IMR-90 (cell line): ENCODE measurements around the gene RXFP3. TPM values are rescaled to one million over a fixed set of nuclear protein-coding genes. Genes with fewer than 3 reads are reported as not detected.

Experiments
- ATAC-seq: fragments of 200-7000 bp; cut with Tn5 transposase; 2 replicates; pipeline ENCODE4 v1.9.1; 2020; ENCODE audit warnings: low read depth, mild to moderate bottlenecking, moderate library complexity
- BruUV-seq: library from RNA; stranded (reverse); fragments of 400-500 nt; replicated peaks from 2 replicates; lab custom pipeline; 2021; lab: Mats Ljungman, UMichigan
- CTCF ChIA-PET: fragments of 300-600 bp; formaldehyde crosslinking; extraction: SDS; loops from one replicate; lab custom pipeline; 2021; ENCODE audit warnings: antibody characterized with exemption; lab: Yijun Ruan, JAX
- POLR2A ChIA-PET: fragments of 300-600 bp; sonication (Branson Sonifier 250); formaldehyde crosslinking; loops from one replicate; lab custom pipeline; 2022; ENCODE audit warnings: antibody characterized with exemption; ENCODE audit not compliant: unreplicated experiment; lab: Charles Lee
- DNase-seq: peaks from one replicate; pipeline ENCODE4 v3.0.0; 2013
- H2AFZ ChIP-seq: replicated peaks from 2 replicates; pipeline ENCODE3; 2013; ENCODE audit warnings: low read length, mild to moderate bottlenecking; ENCODE audit not compliant: poor library complexity
- H2AK5ac ChIP-seq: 2 replicates; pipeline ENCODE4 v1.6.1; 2013; ENCODE audit warnings: low read depth, low read length, inconsistent platforms
- H2AK9ac ChIP-seq: replicated peaks from 2 replicates; pipeline ENCODE3; 2013; ENCODE audit warnings: mild to moderate bottlenecking, low read depth, low read length, moderate library complexity; ENCODE audit not compliant: poor library complexity
- H2BK120ac ChIP-seq: 2 replicates; pipeline ENCODE4 v1.6.1; 2013; ENCODE audit warnings: low read depth, low read length, inconsistent platforms
- H2BK15ac ChIP-seq: 3 replicates; pipeline ENCODE4 v1.6.1; 2013; ENCODE audit warnings: low read depth, low read length, inconsistent platforms
- H2BK20ac ChIP-seq: 2 replicates; pipeline ENCODE4 v1.6.1; 2013; ENCODE audit warnings: low read depth, mild to moderate bottlenecking, inconsistent platforms, low read length, moderate library complexity
- H2BK5ac ChIP-seq: 2 replicates; pipeline ENCODE4 v1.6.1; 2013; ENCODE audit warnings: mild to moderate bottlenecking, low read depth, low read length, inconsistent platforms; ENCODE audit not compliant: poor library complexity, severe bottlenecking
- H3K14ac ChIP-seq: replicated peaks from 2 replicates; pipeline ENCODE4 v1.6.1; 2013; ENCODE audit warnings: low read depth, low read length, inconsistent platforms
- H3K18ac ChIP-seq: 2 replicates; pipeline ENCODE4 v1.6.1; 2013; ENCODE audit warnings: low read depth, low read length, control low read depth
- H3K23ac ChIP-seq: 2 replicates; pipeline ENCODE4 v1.6.1; 2013; ENCODE audit warnings: low read depth, low read length, inconsistent platforms
- H3K27ac ChIP-seq: 2 replicates; pipeline ENCODE4 v1.5.1; 2013; ENCODE audit warnings: mild to moderate bottlenecking, control low read depth, low read length; ENCODE audit not compliant: insufficient read depth
- H3K27me3 ChIP-seq: 2 replicates; pipeline ENCODE4 v1.6.1; 2013; ENCODE audit warnings: low read length; ENCODE audit not compliant: control insufficient read depth, insufficient read depth
- H3K36me3 ChIP-seq: 2 replicates; pipeline ENCODE4 v1.6.1; 2013; ENCODE audit warnings: low read length, mixed read lengths; ENCODE audit not compliant: control insufficient read depth, insufficient read depth
- H3K4ac ChIP-seq: 2 replicates; pipeline ENCODE4 v1.6.1; 2013; ENCODE audit warnings: low read depth, low read length, inconsistent platforms
- H3K4me1 ChIP-seq: 2 replicates; pipeline ENCODE4 v1.6.1; 2013; ENCODE audit warnings: low read length, mixed read lengths; ENCODE audit not compliant: control insufficient read depth, insufficient read depth
- H3K4me2 ChIP-seq: 2 replicates; pipeline ENCODE4 v1.6.1; 2013; ENCODE audit warnings: low read depth, mild to moderate bottlenecking, control low read depth, low read length, moderate library complexity
- H3K4me3 ChIP-seq: 2 replicates; pipeline ENCODE4 v1.5.1; 2013; ENCODE audit warnings: low read depth, mild to moderate bottlenecking, control low read depth, low read length, moderate library complexity; ENCODE audit not compliant: insufficient read depth
- H3K56ac ChIP-seq: 2 replicates; pipeline ENCODE4 v1.6.1; 2013; ENCODE audit warnings: low read length, inconsistent platforms; ENCODE audit not compliant: insufficient read depth; ENCODE audit errors: extremely low read depth
- H3K79me1 ChIP-seq, 2 experiments: 2 replicates each; pipeline ENCODE4 v1.6.1; 2013; ENCODE audit warnings: low read length in 2 of 2, inconsistent platforms in 1 of 2, low read depth in 1 of 2
- H3K9ac ChIP-seq: 2 replicates; pipeline ENCODE4 v1.6.1; 2013; ENCODE audit warnings: low read depth, low read length, control low read depth
- H3K9me1 ChIP-seq: 2 replicates; pipeline ENCODE4 v1.6.1; 2013; ENCODE audit warnings: low read length, inconsistent platforms; ENCODE audit not compliant: insufficient read depth
- H3K9me3 ChIP-seq: 2 replicates; pipeline ENCODE4 v1.6.1; 2013; ENCODE audit warnings: low read length; ENCODE audit not compliant: control insufficient read depth, insufficient read depth
- H4K20me1 ChIP-seq: 2 replicates; pipeline ENCODE4 v1.6.1; 2013; ENCODE audit warnings: low read length, inconsistent platforms; ENCODE audit not compliant: insufficient read depth
- H4K5ac ChIP-seq: 2 replicates; pipeline ENCODE4 v1.6.1; 2013; ENCODE audit warnings: mild to moderate bottlenecking, low read depth, low read length, control low read depth
- H4K8ac ChIP-seq, 2 experiments: 2 replicates each; pipeline ENCODE4 v1.6.1; 2013; ENCODE audit warnings: low read depth in 2 of 2, low read length in 2 of 2, control low read depth in 1 of 2, inconsistent platforms in 1 of 2
- H4K91ac ChIP-seq: 2 replicates; pipeline ENCODE4 v1.6.1; 2013; ENCODE audit warnings: low read depth, low read length, inconsistent platforms; ENCODE audit not compliant: insufficient read depth
- MAFK ChIP-seq: IDR thresholded peaks from 2 replicates; pipeline ENCODE4 v1.6.1; 2012; ENCODE audit warnings: low read depth, low read length, improper control_type of control experiment
- MXI1 ChIP-seq: IDR thresholded peaks from 2 replicates; pipeline ENCODE4 v1.6.1; 2012; ENCODE audit warnings: low read depth, mild to moderate bottlenecking, low read length, moderate library complexity, borderline replicate concordance
- RCOR1 ChIP-seq: IDR thresholded peaks from 2 replicates; pipeline ENCODE4 v1.6.1; 2012; ENCODE audit warnings: mild to moderate bottlenecking, low read length, improper control_type of control experiment; ENCODE audit not compliant: insufficient replicate concordance
- USF2 ChIP-seq: fragments of 150-350 bp; IDR thresholded peaks from 2 replicates; pipeline ENCODE4 v1.6.1; 2017; ENCODE audit warnings: mild to moderate bottlenecking, antibody characterized with exemption, low read length, low read depth
- WGBS, 2 experiments: methylation state at CpG; one replicate each; pipeline versions ENCODE4 v1.1.5 to v1.1.7; 2013; ENCODE audit warnings: missing lambda C conversion rate in 2 of 2; ENCODE audit not compliant: insufficient read length in 1 of 2; ENCODE audit errors: extremely low coverage in 2 of 2; 5-methylcytosine and 5-hydroxymethylcytosine counted together
- dilution Hi-C: fragments of 300-500 bp; cut with HindIII; formaldehyde crosslinking; loops from one replicate; pipeline ENCODE4 v1.14.3; 2018; ENCODE audit warnings: low sequenced_read_pairs; ENCODE audit not compliant: unreplicated experiment
- in situ Hi-C: fragments of 300-500 bp; cut with MboI; formaldehyde crosslinking; loops from 3 replicates; pipeline ENCODE4 v1.14.3; 2019; ENCODE audit warnings: low sequenced_read_pairs, inconsistent platforms, mixed read lengths
- intact Hi-C: fragments of 100-400 bp; cut with micrococcal nuclease; formaldehyde crosslinking; loops from 2 replicates; pipeline ENCODE4 v1.10.0; 2022
- polyA plus RNA-seq, 3 experiments: library from polyadenylated mRNA; depleted of rRNA; stranded (reverse); fragments of >200 nt; gene quantifications; 2 replicates each; pipeline ENCODE4 v1.2.3, GENCODE V29; 2012; ENCODE audit warnings: low replicate concordance in 1 of 3
- total RNA-seq: library from RNA; depleted of rRNA; stranded (reverse); fragments of >200 nt; gene quantifications from 2 replicates; pipeline ENCODE4 v1.2.3, GENCODE V29; 2012
- TF ChIP-seq, protein P1 (sequence below): fragments of 150-350 bp; IDR thresholded peaks from 2 replicates; pipeline ENCODE4 v1.6.1; 2016; ENCODE audit warnings: low read depth, mild to moderate bottlenecking, low read length, moderate library complexity, borderline replicate concordance

RXFP3 gene
- total and polyA plus RNA-seq, 2 of the 4 experiments (the other 2 are of a cell fraction) = not detected

GRCh38 chr5:33927685-33928084 is 8.5 kb upstream of the RXFP3 start:
- ChIA-PET CTCF (no interaction called here), POLR2A (no interaction called here)
- no peaks in the 10 kb centered on the region for H3K9me3 ChIP-seq
- no peak overlapping the region for H2BK120ac ChIP-seq
- no peak overlapping the region for H3K23ac ChIP-seq
- no peak overlapping the region for H4K91ac ChIP-seq
- no peak overlapping the region for H3K4me3 ChIP-seq
- in situ Hi-C loops = no loop called here
- H3K36me3 ChIP-seq = no peaks in the 10 kb centered on the region
- no peak overlapping the region for H3K14ac ChIP-seq
- H2AK9ac ChIP-seq = no peak overlapping the region
- no peak overlapping the region for H3K27ac ChIP-seq
- H3K18ac ChIP-seq = no peak overlapping the region
- no peak overlapping the region for H2BK5ac ChIP-seq
- no peak overlapping the region for H3K4me2 ChIP-seq
- no peak overlapping the region for H2BK20ac ChIP-seq
- BruUV-seq = no TSS peak
- H2BK15ac ChIP-seq = no peak overlapping the region
- no peak overlapping the region for H2AK5ac ChIP-seq
- DNase-seq (no peak), ATAC-seq (no peak)
- TF ChIP-seq MXI1 = no peak
- TF ChIP-seq, protein P1, sequence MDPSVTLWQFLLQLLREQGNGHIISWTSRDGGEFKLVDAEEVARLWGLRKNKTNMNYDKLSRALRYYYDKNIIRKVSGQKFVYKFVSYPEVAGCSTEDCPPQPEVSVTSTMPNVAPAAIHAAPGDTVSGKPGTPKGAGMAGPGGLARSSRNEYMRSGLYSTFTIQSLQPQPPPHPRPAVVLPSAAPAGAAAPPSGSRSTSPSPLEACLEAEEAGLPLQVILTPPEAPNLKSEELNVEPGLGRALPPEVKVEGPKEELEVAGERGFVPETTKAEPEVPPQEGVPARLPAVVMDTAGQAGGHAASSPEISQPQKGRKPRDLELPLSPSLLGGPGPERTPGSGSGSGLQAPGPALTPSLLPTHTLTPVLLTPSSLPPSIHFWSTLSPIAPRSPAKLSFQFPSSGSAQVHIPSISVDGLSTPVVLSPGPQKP = no peak
- no peak for TF ChIP-seq MAFK
- TF ChIP-seq RCOR1 = no peak
- no peak for TF ChIP-seq USF2
- H4K5ac ChIP-seq = no peak overlapping the region
- dilution Hi-C loops = no loop called here
- H3K9me1 ChIP-seq = no peaks in the 10 kb centered on the region
- no peaks in the 10 kb centered on the region for H3K4me1 ChIP-seq
- no peak overlapping the region for H4K8ac ChIP-seq
- intact Hi-C loops = no loop called here
- no CpG with 5 or more reads among the region's 4 CpGs for WGBS, 2 experiments
- H3K4ac ChIP-seq = no peak overlapping the region
- H3K27me3 ChIP-seq = peaks cover 5% of the 10 kb centered on the region; the same call in 1 of the 2 replicates
- H3K9ac ChIP-seq = no peak overlapping the region
- H3K79me1 ChIP-seq = no peaks in the 10 kb centered on the region
- no peak overlapping the region for H2AFZ ChIP-seq
- H3K56ac ChIP-seq = no peak overlapping the region
- no peaks in the 10 kb centered on the region for H4K20me1 ChIP-seq
